ENCODE measurements around the gene SORBS2. TPM values are rescaled to one million over a fixed set of nuclear protein-coding genes. Genes with fewer than 3 reads are reported as not detected.

SORBS2 gene
- total RNA-seq, 2 donors from 2014 or later: 37.5 to 82.2 TPM

DNA sequence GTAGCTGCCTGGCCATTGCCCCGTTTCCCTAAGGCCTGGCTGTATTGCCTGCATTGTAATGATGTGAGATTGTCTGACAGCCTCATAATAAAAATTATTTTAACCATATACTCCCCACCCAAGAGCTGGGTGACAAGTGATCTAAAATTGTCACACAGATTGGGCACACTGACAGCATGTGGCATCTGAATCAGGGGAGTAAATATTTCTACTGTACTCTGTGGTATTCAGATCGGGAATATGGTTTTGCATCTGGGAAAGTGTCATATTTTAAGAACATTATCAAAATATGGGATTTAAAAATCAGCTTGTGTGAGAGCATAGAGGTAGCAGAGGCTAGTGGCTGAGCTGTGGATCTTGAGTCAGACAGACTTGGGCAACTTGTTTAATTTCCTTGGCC is 140.9 kb downstream of the SORBS2 start:
- no peak for ATAC-seq
- intact Hi-C loops (cut with DNase I, micrococcal nuclease): no loop called here
- no peak for DNase-seq

DNA sequence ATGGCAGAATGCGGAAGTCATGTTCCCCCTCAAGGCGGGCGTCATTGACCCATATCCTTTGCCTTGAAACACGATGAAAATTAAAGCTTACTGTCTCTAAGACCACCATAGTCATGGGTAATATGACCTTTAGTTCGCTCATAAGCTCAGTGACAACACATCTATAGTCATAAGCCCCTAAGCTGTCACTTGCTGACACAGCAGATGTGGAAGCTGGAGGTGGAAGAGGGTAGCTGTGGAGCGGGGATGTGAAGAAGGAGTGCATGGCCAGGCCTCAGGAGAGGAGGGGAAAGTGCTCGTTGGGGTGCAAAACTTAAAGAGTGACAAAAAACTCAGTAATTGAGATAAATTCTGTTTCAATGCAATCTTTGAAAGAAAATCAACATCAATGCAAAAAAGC is 142.7 kb downstream of the SORBS2 start:
- intact Hi-C loops (cut with DNase I, micrococcal nuclease): no loop called here
- DNase-seq: no peak
- no peak for ATAC-seq

DNA sequence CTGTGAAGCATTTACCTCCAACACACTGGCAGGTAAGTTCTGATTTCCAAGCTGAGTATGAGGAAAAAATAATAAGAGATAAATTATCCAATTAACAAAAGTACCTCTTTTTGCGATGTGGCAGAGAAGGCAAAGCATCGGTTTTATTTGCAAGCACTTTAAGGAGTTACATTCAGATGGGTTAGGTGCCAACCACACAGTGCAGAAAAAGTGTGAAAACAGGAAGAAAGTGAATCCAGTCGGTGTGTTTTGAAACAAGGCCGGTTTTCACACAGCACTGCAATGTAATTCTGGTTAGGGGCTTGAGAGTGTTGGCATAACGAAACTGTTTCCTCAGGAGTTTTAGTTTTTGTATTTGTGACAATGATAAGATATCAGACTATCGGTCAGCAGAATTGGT is 145.8 kb downstream of the SORBS2 start:
- intact Hi-C loops (cut with DNase I, micrococcal nuclease): no loop called here
- no peak for ATAC-seq
- DNase-seq: no peak

DNA sequence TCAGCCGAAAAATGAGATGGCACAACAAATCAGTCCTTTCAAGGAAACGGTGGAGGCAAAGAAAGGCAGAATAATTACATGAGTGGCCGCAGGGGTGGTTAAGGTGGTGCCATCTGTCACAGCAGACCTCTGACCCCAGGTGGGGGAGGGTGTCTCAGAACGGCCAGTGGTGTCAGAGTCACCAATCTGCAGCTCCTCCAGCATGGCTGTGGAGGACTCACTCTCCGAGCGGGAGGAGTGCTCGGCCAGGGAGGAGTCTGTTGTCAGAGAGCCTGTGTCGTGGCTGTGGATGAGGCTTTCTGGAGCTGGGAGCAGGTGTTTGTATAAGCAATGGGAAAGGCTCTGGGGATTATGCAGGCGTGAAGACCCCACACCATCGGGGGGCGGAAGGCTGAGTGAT is 146.3 kb downstream of the SORBS2 start:
- intact Hi-C loops (cut with DNase I, micrococcal nuclease): no loop called here
- no peak for ATAC-seq
- no peak for DNase-seq

DNA sequence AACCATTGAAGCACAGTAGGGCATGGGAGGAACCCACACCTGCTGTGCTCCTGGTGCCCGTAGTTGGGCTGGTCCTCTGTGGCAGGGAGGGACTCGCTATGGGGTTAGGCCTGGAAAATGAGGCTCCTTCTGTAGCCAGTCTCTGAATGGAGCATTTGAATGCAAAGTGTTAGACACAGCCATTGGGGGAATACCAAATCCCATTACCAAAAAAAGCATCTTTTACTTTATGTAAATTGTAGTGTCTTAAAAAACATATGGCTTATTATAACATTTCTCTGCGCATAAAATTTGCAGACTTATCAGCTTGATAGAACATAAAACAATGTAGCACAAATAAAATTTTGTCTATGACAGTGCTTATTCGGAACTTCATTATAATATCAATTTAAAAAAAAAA is 147.5 kb downstream of the SORBS2 start:
- intact Hi-C loops (cut with DNase I, micrococcal nuclease): no loop called here
- ATAC-seq (no peak), DNase-seq (no peak)

DNA sequence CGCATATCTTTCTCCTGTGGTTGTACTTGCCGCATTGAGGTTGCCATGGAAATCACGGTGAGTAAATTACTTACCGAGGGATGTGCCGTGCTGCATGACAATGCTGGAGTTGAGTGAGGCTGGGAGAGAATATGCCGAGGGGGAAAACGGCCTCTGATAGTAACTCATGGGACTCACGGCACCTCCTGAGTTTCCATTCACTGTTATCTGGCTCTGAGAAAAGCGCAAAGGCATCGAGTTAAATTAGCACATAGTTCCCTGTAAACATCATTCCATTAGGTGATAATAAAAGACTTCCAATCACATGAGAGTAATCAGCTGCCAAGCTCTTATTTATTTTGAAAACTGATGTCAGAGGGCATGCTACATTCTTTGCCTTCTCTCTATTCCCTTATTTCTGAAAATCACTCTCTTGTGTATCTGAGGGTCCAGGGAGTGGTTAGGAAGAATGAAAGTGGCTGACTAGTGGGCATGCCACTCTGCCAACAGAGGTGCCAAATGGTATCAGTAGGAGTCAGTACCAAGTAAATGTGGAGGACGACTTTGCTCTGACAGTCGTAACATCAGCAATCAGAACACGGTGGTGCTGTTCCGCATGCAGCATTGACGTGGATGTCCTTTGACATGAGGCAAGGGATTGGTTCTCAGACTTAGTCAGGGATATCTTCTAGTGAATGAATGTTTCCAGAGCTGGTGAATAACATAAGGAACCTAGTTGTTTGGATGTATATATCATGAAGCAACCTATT is 149.8 kb downstream of the SORBS2 start:
- DNase-seq (no peak), ATAC-seq (no peak)
- intact Hi-C loops (cut with DNase I, micrococcal nuclease): no loop called here

DNA sequence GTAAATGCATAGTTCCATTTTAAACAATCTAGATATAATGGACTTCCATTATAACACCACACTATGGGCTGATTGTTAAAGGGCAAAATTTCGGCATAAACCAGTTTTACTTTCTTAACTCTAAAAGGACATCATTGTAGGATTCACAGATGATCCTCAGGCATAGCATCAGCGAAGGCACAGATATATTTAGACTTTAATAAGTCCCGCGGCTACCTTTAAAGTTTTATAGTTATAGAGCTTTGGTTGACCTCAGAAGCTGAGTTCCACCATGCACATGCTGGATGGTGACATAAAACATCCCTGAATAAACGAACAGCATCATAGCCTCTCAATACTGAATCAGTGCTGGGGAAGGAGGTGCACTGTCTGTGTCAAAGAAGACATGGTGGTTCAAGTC is 151.7 kb downstream of the SORBS2 start:
- intact Hi-C loops (cut with DNase I, micrococcal nuclease): no loop called here
- ATAC-seq (no peak), DNase-seq (no peak)

DNA sequence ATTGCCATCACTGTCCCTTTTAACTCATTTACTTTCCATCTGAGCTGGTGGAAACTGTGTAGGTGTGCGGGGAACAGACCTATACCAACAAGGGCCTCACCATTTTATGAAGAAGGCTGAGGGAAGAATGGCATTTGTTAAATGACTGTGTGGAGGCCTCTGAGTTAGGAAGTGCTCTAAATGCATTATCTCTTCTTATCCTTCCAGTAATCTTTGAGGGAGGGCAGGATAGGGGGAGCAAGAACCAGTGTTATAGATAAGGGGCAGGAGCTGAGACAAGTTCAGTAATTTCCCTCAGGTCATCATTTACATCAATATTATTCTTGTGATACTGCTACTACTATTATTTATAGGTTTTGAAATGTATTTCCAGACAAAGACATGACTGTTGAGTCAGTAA is 154.3 kb downstream of the SORBS2 start:
- DNase-seq (no peak), ATAC-seq (no peak)
- intact Hi-C loops (cut with DNase I, micrococcal nuclease): no loop called here

DNA sequence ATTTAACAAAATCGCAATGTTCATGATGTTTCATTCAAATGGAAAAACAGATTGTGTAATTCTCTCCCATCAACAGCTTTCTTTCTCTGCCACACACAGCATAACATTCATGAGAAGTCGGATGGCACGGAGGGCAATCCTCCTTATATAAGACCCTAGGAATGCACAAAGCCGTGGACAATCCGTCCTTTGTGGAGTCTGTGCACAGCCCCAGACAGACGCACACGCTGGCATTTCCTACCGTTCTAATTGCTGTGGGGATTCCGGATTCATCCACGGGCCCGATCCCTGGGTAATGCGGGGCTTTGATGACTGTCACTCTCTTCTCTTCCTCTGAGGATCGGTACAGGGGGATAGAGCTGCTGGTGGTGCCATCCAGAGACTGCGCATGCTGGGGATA is 154.8 kb downstream of the SORBS2 start:
- ATAC-seq (no peak), DNase-seq (no peak)
- intact Hi-C loops (cut with DNase I, micrococcal nuclease): no loop called here

DNA sequence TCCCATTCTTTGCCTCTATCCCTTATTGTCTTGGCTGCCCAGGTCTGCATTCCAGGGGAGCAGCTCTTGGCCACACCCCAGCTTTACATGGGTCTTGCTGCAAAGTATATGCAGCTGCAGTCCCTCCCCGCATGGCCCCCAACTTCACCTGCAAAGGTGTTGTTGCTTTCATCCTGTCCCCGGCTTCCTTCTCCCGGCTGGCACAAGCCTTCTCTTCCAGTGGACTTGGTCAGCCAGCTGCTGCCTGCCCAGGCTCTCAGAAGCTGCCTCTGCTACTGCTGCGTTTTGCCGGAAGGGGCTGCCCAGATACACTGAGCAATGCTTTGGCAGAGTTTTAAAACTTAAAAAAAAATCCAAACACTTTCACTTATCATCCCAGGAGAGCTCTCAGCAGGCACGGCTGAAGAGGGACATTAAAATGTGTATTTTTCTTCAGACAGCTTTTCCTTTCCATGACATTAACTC is 155.5 kb downstream of the SORBS2 start:
- intact Hi-C loops (cut with DNase I, micrococcal nuclease): no loop called here
- ATAC-seq (no peak), DNase-seq (peak in 1 of 2 donors; percentile 58)

DNA sequence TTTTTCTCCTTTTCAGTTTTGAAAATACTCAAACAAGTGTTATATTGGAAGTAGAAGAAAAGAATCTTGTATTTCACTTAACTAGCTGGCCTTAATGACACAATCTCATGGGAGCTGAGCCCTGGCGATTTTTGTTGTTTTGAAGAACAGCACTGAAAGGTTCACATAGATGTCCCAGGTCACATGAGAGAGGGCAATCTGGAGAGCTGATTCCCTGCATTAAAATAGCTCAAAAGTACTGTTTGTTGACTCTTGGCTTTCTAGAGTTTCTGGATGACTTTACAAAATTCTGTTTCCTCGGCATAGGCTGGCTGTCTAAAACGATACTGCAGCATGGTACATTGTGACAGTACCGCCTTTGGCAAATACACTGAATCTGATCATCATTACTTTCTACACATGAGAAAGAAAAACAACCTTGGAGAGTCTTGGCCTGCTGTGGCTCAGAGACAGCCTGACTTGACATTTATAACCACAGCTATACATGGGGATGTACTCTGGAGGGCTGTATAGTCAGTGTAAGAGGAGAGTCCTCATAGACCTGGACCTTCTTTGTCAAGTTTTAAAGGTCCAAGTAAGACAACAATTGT is 156.9 kb downstream of the SORBS2 start:
- ATAC-seq (peak; percentile 70), DNase-seq (no peak)
- intact Hi-C loops (cut with DNase I, micrococcal nuclease): no loop called here

DNA sequence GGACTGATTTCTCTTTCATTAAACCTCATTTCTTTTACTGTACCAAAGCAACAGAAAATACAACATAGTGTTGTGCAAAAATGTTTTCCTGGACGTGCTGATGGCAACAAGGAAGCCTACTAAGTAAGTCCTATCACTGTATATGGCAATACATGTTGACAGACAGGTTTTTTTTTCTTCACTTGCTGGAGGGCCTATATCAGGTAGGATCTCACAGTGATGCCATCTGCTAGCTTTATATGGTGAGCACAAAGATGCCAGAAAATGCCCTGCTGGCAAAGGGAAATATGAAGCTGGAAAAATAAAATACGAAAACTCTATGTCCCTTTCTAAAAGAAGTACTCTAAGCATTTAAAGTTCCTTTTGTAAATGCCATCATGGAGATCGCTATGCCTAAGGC is 157.7 kb downstream of the SORBS2 start:
- ATAC-seq: no peak
- intact Hi-C loops (cut with DNase I, micrococcal nuclease): no loop called here
- no peak for DNase-seq

DNA sequence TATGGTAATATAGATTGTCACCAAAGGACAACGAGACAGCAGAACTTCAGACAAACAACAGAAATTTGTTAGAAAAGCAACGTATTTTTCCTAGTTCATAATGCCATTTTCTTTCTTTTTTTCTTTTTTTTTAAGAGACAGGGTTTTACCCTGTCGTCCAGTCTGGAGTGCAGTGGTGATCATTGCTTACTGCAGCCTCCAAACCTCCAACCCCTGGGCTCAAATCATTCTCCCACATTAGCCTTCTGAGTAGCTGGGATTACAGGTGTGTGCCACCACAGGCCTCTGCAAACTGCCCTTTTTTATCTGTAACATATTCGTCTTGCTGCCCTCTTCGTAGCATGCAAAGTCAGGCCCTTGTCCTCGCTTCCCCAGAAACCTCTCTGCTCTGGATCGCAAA is 160.1 kb downstream of the SORBS2 start:
- ATAC-seq: no peak
- intact Hi-C loops (cut with DNase I, micrococcal nuclease): no loop called here

DNA sequence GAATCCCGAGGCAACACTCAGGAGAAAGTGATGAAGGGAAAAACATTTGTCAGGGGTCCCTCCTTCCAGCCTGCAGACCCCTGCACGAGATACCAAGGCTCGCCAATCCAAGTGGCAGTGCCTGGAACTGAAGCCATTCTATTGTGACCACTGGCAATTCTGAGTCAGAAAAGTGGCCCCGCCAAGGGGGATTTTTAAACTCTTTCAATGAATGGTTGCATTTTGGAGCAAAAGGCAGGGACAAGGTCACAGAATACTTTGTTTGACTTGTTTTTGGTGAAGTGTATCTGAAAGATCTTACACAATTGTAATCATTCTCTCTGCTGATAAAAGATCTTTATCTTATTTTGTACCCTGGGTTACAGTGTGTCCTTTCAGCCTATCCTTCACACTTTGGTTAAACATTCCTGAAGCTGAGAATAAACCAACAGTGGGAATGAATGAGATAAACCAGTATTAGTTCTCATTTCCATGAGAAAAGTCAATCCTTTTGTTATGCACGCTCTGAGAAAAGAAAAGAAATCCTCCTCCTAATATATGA is 160.8 kb downstream of the SORBS2 start:
- intact Hi-C loops (cut with DNase I, micrococcal nuclease): no loop called here
- DNase-seq (no peak), ATAC-seq (peak; percentile 82)

More for the DNA sequence above, 160.1 kb downstream of the SORBS2 start:
- DNase-seq: no peak

DNA sequence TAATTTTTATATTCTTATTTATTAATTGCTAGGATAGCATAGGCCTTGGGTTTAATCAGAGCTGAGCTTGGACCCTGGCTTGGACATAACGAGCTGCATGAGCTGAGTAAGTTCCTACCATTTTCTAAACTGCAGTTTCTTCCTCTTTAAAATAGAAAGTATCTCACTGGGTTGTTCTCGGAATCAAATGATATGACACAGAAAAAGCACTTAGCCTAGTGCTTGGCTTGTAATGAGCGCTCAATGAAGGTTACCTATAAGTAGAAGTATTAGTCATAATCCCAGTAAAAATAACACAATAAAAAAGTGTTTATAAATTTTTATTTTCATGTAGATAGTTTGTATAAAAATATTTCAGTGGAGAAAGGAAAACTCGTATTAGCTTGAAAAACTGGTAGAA is 163.4 kb downstream of the SORBS2 start:
- intact Hi-C loops (cut with DNase I, micrococcal nuclease): no loop called here
- DNase-seq (no peak), ATAC-seq (no peak)

DNA sequence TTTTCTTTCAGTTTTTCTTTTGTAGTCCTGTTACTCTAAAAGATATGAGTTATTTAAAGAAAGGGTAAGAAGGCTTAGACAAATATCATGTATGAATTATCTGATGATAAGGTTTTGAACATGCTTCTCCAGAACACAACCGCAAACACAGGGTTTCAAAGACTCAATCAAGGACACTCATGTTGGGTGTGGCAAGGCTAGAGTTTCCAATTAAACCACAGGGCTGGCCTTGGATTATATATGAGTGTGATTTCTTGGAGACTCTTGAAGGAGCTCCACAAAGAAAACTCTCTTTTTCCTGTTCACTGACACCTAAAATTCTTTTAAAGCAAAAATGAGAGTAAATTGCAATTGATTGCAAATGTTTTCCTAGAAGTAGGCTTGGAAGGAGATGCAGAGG is 166.6 kb downstream of the SORBS2 start:
- ATAC-seq: peak; percentile 73
- intact Hi-C loops (cut with DNase I, micrococcal nuclease): no loop called here
- DNase-seq: no peak

DNA sequence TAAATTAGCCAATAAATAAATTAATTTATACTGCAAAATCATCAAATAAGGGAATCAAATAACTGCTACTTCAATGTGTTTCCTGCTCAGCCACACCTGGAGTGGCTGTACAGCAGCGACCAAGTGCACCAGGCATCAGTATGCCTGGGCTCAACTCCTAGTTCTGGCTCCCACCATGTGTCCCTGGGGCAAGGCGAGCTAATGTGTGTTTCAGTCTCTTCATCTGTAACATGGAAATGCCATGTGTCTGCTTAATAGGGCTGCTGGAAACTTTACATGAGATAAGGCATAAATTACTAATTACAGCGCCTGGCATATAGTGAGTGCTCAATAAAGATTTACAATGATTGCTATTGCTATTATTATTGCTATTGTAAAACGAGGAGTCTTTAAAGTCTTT is 167.6 kb downstream of the SORBS2 start:
- intact Hi-C loops (cut with DNase I, micrococcal nuclease): no loop called here
- ATAC-seq (no peak), DNase-seq (no peak)

DNA sequence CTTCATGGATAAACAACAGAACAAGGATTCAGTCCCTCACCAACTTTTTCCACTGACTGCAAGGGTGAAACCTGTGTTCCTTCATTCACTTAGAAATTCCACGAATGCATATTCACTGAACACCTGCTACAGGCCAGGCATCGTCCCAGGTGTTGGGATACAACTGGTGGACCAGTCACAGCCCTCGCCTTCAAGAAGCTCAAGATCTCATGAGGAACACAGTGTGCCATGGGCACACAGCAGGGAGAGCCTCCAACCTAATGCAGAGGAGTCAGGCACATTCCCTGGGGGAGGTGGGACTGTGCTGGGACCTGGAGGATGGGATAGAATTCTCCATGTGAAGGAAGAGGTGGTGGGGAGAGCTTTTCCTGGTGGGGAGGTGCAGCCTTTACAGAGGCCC is 169.1 kb downstream of the SORBS2 start:
- ATAC-seq: no peak
- DNase-seq: no peak
- intact Hi-C loops (cut with DNase I, micrococcal nuclease): no loop called here

DNA sequence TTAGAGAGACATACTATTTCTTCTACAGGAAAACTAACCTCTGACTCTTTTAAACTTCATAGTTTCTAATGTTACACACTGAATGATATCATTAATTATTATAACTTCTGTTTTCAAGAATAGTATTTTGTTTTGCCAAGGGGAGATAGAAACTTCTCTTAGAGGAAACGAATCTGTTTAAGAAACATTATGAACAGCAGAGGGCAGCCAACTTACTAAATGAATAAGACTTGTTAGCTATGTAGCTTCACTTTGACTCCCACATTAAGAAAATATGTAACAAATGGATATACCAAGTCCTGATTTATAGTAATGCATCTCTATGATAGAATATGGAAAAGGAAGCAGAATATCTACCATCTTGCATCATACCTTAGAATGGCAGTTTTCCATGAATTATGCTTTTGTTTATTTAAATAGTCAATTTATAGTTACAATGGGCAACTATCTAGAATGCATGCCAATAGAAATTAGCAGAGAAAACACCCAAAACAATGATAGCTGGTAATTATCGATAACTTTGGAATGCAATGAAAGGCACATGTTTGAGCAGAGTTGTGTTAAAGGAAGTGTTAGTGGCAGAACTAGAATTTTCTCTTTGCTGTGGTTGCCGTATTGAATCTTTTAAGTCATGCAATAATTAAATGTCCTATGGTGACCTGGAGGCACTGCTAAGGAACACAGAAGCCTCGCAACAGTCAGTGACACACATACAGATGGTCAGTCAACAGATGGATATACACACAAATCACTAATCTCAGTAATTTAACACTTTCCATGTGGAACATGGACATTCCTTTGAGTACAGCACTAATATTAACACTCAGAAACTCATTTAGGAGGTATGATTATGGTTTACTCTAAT is 171.0 kb downstream of the SORBS2 start:
- no peak for DNase-seq
- ATAC-seq: peak; percentile 60
- intact Hi-C loops (cut with DNase I, micrococcal nuclease): no loop called here
